Gastrocnemius medialis (tissue), 4 donors: ENCODE measurements around the gene RGS13. TPM values are rescaled to one million over a fixed set of nuclear protein-coding genes. Genes with fewer than 3 reads are reported as not detected.

Source experiments
- ATAC-seq, 2 donors: fragments of 150-250 bp; one replicate each; pipeline ENCODE4 v1.9.1; 2016
- DNase-seq, 2 donors: peaks; one replicate each; pipeline ENCODE4 v3.0.0-alpha.2; 2019
- H3K27ac ChIP-seq, 4 donors: fragments of 200-600 bp; sonication (generic); 1 replicate in 1 of 4; 2 replicates in 3 of 4; pipeline ENCODE4 v1.5.1; 2016 to 2018; ENCODE audit warnings: mild to moderate bottlenecking in 2 of 4, moderate library complexity in 1 of 4
- H3K27me3 ChIP-seq, 3 donors: fragments of 200-600 bp; sonication (generic) in 2 of 3; 1 replicate in 1 of 3; 2 replicates in 2 of 3; pipeline versions ENCODE4 v1.5.1 to v1.6.0; 2016 to 2019; ENCODE audit warnings: mild to moderate bottlenecking in 1 of 3, moderate library complexity in 1 of 3
- H3K36me3 ChIP-seq, 2 donors: fragments of 200-600 bp; sonication (generic) in 1 of 2; one replicate each; pipeline ENCODE4 v1.5.1; 2017 to 2018
- H3K4me1 ChIP-seq, 2 donors: fragments of 200-600 bp; sonication (generic) in 1 of 2; one replicate each; pipeline ENCODE4 v1.5.1; 2016 to 2017; ENCODE audit warnings: mild to moderate bottlenecking in 2 of 2
- H3K4me3 ChIP-seq, 4 donors: fragments of 200-600 bp; sonication (generic) in 3 of 4; 1 replicate in 1 of 4; 2 replicates in 3 of 4; pipeline ENCODE4 v1.5.1; 2016 to 2019; ENCODE audit warnings: mild to moderate bottlenecking in 2 of 4
- H3K9me3 ChIP-seq, 3 donors: fragments of 200-600 bp; sonication (generic) in 2 of 3; 1 replicate in 1 of 3; 2 replicates in 2 of 3; pipeline ENCODE4 v1.5.1; 2016 to 2019
- POLR2A ChIP-seq, 2 donors: fragments of 450-650 bp; IDR thresholded peaks; one replicate each; pipeline ENCODE4 v1.6.1; 2017; ENCODE audit warnings: antibody characterized with exemption in 2 of 2, mild to moderate bottlenecking in 2 of 2, moderate library complexity in 2 of 2
- in situ Hi-C, 4 donors: fragments of 200-750 bp; cut with MboI; loops; one replicate each; pipeline versions ENCODE4 v1.15.0 to v1.8.0; 2017; ENCODE audit warnings: low sequenced_read_pairs in 4 of 4
- intact Hi-C: fragments of 100-400 bp; cut with DNase I; formaldehyde crosslinking; loops from one replicate; pipeline ENCODE4 v1.15.1; 2023; ENCODE audit warnings: low total_unique reads
- total RNA-seq, 4 donors: library from RNA; depleted of rRNA; stranded (reverse); fragments of >200 nt; gene quantifications; one replicate each; pipeline versions ENCODE4 v1.1.0 to v1.2.3, GENCODE V29; 2016
- TF ChIP-seq, protein P1 (sequence below), 5 experiments: fragments of 450-650 bp in 3 of 5; fragments of 200-600 bp in 2 of 5; sonication (generic) in 2 of 5; IDR thresholded peaks in 4 of 5; conservative IDR thresholded peaks in 1 of 5; 1 replicate in 4 of 5; 2 replicates in 1 of 5; pipeline ENCODE4 v1.5.1; 2016 to 2019; ENCODE audit warnings: antibody characterized with exemption in 5 of 5, mild to moderate bottlenecking in 3 of 5, moderate library complexity in 3 of 5

Gene RGS13
- total RNA-seq, 4 donors from 2014 or later = not detected

DNA sequence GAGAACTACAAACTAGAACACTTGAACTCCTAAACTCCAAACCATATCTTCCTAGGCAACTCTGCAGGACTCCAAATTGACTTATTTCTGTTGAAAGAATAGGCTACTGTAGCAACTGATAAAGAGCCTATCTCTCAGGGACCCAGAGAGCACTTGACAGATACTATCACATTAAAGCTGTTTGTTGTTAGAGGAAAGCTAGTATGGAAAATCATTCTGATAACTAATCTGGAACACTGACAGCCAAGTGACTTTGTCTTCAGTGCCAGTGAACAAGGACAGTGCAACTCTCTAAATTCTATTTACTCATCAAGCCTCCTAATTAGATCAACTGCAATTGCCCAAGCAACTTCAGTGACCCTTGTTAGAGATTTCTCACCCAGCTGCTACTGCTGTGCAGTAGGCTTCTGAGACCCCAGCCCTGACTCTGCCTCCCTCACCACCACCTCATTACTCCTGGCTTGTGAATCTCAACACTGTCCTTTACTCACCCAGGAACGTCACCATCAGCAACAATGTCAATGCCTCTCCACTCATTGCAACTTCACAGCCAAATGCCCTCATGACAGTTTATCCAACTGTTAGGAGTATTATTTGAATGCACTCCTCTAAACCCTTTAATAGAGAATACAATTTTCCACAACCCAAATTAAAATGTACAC lies 7.4 kb upstream of the RGS13 start:
- intact Hi-C loops = no loop called here
- no peak for ATAC-seq

DNA sequence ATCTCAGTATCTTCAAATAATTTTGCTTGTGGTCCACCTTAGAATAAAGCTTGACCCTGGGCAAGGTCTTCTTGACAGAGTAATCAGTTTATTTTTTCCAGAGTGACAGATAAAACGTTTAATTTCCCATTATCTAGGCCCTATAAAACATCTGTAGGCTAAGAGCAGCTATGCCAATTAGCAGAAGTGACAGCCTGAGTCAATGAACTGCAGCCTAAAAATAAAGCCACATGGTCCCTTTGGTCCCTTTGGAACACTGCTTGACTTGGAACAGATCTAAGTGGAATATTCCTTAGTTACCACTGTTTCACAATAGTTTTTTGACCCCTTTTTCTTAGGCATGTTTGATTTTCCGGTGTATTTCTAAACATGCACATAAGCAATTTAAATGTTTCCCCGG lies 6.3 kb upstream of the RGS13 start:
- Histone ChIP-seq H3K27me3 (no peaks in the 10 kb centered on the region), H3K4me1 (no peaks in the 10 kb centered on the region), H3K27ac (no peak overlapping the region), H3K36me3 (no peaks in the 10 kb centered on the region), H3K9me3 (no peaks in the 10 kb centered on the region), H3K4me3 (no peak overlapping the region)
- TF ChIP-seq, protein P1, sequence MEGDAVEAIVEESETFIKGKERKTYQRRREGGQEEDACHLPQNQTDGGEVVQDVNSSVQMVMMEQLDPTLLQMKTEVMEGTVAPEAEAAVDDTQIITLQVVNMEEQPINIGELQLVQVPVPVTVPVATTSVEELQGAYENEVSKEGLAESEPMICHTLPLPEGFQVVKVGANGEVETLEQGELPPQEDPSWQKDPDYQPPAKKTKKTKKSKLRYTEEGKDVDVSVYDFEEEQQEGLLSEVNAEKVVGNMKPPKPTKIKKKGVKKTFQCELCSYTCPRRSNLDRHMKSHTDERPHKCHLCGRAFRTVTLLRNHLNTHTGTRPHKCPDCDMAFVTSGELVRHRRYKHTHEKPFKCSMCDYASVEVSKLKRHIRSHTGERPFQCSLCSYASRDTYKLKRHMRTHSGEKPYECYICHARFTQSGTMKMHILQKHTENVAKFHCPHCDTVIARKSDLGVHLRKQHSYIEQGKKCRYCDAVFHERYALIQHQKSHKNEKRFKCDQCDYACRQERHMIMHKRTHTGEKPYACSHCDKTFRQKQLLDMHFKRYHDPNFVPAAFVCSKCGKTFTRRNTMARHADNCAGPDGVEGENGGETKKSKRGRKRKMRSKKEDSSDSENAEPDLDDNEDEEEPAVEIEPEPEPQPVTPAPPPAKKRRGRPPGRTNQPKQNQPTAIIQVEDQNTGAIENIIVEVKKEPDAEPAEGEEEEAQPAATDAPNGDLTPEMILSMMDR (IDR thresholded peaks at IDR 0.05 in 4 of 5, conservative IDR thresholded peaks at IDR 0.05 in 1 of 5) = no peak
- no peak for TF ChIP-seq POLR2A (IDR thresholded peaks at IDR 0.05)
- in situ Hi-C loops (no loop called here), intact Hi-C loops (no loop called here)
- no peak for ATAC-seq
- DNase-seq = no peak

More for the DNA sequence above, 7.4 kb upstream of the RGS13 start:
- Histone ChIP-seq H3K27ac (no peak overlapping the region), H3K36me3 (no peaks in the 10 kb centered on the region), H3K4me1 (no peaks in the 10 kb centered on the region), H3K27me3 (no peaks in the 10 kb centered on the region), H3K9me3 (no peaks in the 10 kb centered on the region), H3K4me3 (no peak overlapping the region)
- DNase-seq = no peak
- no peak for TF ChIP-seq POLR2A (IDR thresholded peaks at IDR 0.05)
- TF ChIP-seq, protein P1 (IDR thresholded peaks at IDR 0.05 in 4 of 5, conservative IDR thresholded peaks at IDR 0.05 in 1 of 5) = no peak
- in situ Hi-C loops = no loop called here

DNA sequence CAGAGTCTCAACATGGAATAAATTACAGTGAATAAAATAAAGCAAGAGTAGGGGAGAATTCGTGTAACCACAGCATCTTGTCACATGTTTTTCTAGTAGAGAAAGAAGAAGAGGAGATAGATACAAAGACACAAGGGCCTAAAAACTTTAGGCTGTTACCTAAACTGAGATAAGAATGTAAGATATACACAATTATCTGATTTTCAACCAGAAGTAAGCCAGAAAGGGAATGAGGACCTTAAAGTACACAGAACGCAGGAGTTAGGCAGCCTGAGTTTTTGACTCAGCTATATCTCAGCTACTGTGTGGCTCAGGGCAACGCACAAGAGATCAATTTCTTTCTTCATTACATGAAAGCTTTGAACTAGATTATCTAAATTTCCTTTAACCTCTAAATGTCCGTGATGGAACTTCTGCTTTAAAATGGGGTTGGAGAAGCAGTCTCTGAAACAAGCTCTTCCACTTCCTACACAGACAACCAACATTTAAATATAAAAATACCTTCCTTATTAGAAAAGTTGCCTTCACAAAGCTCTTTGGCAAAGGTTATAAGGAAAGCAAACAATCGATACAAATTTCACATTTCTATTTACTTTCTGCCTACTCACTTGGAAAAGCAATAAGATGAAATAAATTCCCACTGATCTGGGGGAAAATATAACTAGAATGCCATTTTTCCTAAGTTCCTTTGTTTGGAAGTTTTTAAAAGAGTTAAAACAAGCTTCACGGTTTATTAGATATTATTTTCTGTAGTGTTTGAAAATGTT lies 5.2 kb upstream of the RGS13 start:
- H3K36me3 ChIP-seq = no peaks in the 10 kb centered on the region
- ATAC-seq (no peak), DNase-seq (no peak)
- TF ChIP-seq POLR2A (IDR thresholded peaks at IDR 0.05) = no peak
- TF ChIP-seq, protein P1 (IDR thresholded peaks at IDR 0.05 in 4 of 5, conservative IDR thresholded peaks at IDR 0.05 in 1 of 5) = no peak
- H3K27ac ChIP-seq = no peak overlapping the region
- in situ Hi-C loops = no loop called here
- no peaks in the 10 kb centered on the region for H3K27me3 ChIP-seq
- H3K4me3 ChIP-seq = no peak overlapping the region
- intact Hi-C loops = no loop called here
- H3K9me3 ChIP-seq = no peaks in the 10 kb centered on the region
- H3K4me1 ChIP-seq = no peaks in the 10 kb centered on the region

DNA sequence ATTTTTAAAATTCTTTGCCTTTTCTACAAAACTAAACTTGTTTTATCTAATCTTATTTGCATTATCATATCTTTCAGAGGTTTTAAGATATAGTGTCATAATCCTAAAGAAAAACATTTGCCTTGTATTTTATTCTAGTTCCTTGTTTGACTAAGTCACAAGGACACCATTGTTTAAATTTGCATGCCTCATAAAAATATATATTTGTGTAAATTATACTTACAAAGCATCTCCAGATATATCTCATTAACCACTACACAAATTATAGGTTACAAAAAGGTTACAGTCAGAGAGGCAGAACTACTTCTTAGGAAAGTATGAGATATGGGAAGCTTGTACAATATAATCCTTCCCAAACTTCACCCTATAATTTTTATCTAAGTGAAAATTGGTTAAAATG lies 4.2 kb upstream of the RGS13 start:
- H3K27ac ChIP-seq = no peak overlapping the region
- no peak for DNase-seq
- no peaks in the 10 kb centered on the region for H3K27me3 ChIP-seq
- intact Hi-C loops (no loop called here), in situ Hi-C loops (no loop called here)
- TF ChIP-seq, protein P1 (IDR thresholded peaks at IDR 0.05 in 4 of 5, conservative IDR thresholded peaks at IDR 0.05 in 1 of 5) = no peak
- no peak for TF ChIP-seq POLR2A (IDR thresholded peaks at IDR 0.05)
- ATAC-seq = no peak
- no peaks in the 10 kb centered on the region for H3K4me1 ChIP-seq
- H3K4me3 ChIP-seq = no peak overlapping the region
- H3K9me3 ChIP-seq = no peaks in the 10 kb centered on the region
- H3K36me3 ChIP-seq = no peaks in the 10 kb centered on the region
